ENCODE data around the gene RAP1GAP2.

GRCh38 chr17:2784864-2785263 lies 11.4 kb upstream of the RAP1GAP2 start:
- TF ChIP-seq CTCF (tag by site-specific recombination; IDR thresholded peaks at IDR 0.05) (no peak), ZNF549 (tag by site-specific recombination; IDR thresholded peaks at IDR 0.05) (no peak)
